OCI-LY3 (cell line): ENCODE measurements around the gene ERC2.
A peak's percentile ranks its signal among the peaks of the same experiment; 100 is the strongest.

ENCODE experiments used
- CTCF ChIP-seq: fragments of 200-600, 300-600 bp; sonication (generic); IDR thresholded peaks from 2 replicates; pipeline ENCODE4 v1.5.1; 2014; ENCODE audit warnings: antibody characterized with exemption, low read length, low read depth
- EZH2phosphoT487 ChIP-seq: fragments of 200-600 bp; shearing (Covaris generic); IDR thresholded peaks from 2 replicates; pipeline ENCODE4 v1.6.1; 2018; ENCODE audit warnings: antibody characterized with exemption, mixed run types, low read depth

- TF ChIP-seq CTCF: peak; percentile 20; the same call in 1 of the 2 replicates
- no peak for TF ChIP-seq EZH2phosphoT487
These were observed 599.9 kb downstream of the ERC2 start for GRCh38 chr3:55868347-55868746.
